Activated CD4-positive, CD25-positive, alpha-beta regulatory T cell treated with anti-CD3 and anti-CD28 coated beads, Interleukin-2, amount 50 U/mL, for 16 hours (primary cell): ENCODE measurements around the gene TRERF1.

Experiments
- DNase-seq: peaks from one replicate; pipeline ENCODE4 v3.0.0-alpha.2; 2020; ENCODE audit warnings: low read depth, low spot score

The TRERF1 gene

GRCh38 chr6:42306439-42307140 is 145.1 kb downstream of the TRERF1 start:
- DNase-seq, result no peak

- no peak for DNase-seq
Measured at GRCh38 chr6:42304053-42304712, 147.5 kb downstream of the TRERF1 start.

DNA sequence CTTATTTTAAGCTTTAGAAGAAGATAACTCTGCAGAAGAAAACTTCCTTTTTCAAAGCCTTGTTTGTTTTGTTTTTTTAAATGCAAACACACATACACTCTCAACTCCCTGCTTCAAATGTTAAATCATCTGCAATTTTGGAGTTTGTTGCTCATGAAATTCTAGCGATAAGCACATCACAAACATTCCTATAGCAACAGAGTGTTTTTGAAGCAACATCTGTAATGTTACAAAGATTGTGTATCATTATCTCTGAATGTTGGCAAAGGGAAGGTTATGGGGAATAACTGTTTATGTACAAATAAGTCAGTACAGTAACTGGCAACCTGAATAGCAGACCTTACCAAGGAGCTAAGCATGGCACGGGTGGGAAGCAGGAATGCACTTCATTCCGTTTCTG is 149.3 kb downstream of the TRERF1 start:
- DNase-seq, result no peak

DNA sequence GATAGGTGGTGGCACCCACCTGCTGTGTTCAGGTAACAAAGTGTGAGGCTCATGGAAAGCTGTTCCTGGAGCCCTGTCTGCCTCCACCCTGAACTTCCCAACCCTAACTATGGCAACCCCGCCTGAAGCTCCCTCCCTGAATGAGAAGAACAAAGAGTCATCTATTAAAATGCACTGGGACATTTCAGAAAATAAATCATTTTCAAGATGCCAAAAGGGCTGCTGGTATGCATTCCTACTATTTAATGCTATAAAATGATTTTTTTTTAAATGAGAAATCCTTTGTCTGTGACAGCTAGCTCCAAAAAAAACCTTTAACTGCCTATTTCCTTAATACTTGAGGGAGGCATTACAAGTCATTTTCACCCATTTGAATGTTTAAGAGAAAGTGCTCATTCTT is 149.7 kb downstream of the TRERF1 start:
- DNase-seq, result no peak

DNA sequence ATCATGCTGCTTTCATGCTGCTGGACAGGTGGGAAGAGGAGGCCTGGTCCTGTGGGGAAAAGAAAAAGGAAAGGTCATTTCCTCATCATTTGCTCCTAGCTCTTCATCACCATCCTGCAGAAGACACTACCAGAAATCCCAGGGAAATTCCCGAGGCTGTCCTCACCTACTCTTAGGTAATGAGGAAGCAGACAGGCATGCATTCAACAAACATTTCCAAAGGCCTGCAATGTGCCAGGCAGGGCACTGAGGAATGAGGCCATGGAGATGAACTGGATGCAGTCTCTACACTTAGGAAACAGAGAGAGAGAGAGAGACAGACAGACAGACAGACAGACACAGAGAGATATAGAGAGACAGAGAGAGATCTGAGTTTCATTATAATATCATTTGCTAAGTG is 151.0 kb downstream of the TRERF1 start:
- no peak for DNase-seq

DNA sequence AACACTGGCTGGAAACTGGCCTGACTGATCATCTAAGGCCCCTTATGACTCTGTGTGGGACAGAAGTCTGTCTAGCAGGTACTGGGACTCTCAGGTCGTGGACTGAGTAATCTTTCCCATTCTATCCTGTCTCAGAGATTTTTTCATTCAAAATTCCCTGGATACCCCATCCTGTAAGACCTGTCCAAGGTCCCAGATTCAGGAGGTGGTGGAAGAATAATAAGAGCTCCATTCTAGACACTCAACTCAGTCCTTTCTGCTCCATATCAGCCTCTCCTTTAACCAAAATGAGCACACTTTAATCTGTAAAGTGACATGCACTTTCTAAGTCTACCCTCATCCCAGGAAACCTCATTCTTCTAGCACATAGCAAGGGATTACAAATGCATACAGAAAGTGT is 151.5 kb downstream of the TRERF1 start:
- DNase-seq, result no peak

DNA sequence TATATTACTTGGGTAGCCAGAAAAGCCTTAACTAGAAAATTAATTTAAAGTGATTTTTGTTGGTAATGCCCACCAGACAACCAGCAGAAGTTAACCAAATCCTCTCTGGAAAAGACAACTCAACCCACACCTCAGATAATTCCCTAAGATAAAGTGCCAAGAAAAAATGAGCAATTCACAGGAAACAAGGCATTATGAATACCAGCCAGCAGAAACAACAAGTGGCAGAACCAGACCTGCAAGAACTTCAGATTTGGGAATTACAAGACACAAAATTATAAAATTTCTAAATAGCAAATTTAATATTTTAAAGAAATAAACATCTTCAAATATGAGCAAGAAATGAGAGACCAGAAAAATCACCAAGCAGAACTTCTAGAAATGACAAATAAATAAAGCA is 154.1 kb downstream of the TRERF1 start:
- DNase-seq, result no peak

DNA sequence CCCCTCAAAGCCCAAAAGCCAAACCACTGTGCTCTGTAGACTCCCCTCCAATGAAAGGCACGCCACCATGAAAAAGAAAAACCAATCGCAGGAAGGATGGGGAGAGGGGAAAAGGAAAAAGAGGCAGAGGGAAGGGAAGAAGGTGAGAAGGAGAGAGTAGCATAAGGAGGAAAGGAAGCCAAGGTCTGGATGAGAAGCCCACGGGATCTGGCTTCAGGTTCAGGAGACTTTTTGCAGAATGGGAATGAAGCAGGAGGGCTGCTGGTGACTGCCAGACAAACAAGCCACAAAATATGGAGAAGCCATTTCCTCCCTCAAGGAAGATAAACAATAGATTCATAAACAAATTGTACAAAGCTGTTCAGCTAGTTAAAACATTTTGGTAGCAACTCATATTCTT is 155.1 kb downstream of the TRERF1 start:
- DNase-seq, result no peak

DNA sequence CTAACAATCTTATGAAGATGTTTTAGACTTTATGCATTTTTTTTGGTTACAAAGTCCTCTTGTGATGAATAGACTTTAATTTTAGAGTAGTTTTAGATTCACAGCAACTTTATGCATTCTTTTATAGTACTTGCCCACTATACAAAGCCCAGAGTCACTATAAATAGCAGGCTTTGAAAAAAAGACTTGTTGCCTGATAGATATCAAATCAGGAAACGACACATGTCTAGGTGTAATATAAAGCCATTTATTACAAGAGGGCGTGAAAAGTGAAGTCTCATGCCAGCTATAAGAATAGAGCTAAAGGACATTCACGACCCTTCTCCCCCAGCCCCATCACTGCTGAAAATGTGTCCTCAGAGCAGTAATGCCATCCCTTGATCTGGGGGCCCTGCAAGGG is 156.0 kb downstream of the TRERF1 start:
- no peak for DNase-seq

DNA sequence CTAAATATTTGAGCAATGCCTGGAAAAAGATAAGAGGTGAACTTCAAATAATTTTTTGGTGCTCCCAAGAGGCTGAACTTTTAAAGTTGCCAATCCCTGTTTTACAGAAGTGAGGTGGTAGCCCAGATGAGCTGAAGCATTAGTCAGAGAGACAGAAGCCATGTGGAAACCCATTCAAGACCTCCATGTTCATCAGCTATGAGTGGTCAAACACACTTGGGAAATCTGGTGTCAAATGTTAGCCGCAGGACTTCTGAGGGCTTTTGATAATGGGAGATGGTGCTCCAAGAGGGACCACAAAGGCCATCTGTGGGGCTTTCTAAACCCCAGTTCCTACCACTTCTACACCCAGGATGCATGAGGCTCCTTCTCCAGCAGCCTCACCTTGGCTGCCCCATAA is 156.5 kb downstream of the TRERF1 start:
- DNase-seq, result no peak

- DNase-seq, result no peak
Measured at GRCh38 chr6:42294759-42295158, 157.0 kb downstream of the TRERF1 start.

DNA sequence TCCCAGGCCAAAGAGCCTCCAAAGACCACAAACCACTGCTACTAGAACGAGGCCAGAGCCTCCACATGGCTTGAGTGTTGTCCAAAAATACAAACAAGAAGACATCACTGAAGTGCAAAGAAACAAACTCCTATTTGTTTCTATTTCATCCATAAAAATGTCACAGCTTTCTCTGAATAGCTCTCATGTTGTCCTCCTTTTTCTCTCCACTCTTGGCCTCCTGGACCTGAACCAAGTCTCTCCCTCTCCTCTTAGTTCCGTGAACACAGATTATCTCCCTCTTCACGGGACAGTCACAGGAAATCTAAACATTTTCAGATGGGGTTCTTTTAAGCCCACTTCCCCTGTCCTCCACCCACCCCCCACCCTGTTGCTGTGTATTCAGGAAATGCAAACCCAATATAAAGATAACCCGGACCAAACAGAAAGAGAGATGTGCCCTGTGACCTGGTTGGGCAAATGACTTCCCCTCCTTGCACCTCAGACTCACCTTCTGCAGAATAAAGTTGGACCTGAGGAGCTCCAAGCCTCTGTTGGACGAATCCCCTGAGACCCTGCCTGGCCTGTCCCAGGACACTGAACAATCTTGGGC is 158.2 kb downstream of the TRERF1 start:
- no peak for DNase-seq

- no peak for DNase-seq
Measured at GRCh38 chr6:42292004-42292740, 159.6 kb downstream of the TRERF1 start.

GRCh38 chr6:42287756-42288155 is 164.0 kb downstream of the TRERF1 start:
- DNase-seq, result no peak

GRCh38 chr6:42281570-42281969 is 170.2 kb downstream of the TRERF1 start:
- DNase-seq, result no peak

GRCh38 chr6:42280966-42281533 is 170.7 kb downstream of the TRERF1 start:
- DNase-seq, result no peak

- DNase-seq, result no peak
Measured at GRCh38 chr6:42279966-42280629, 171.6 kb downstream of the TRERF1 start.

GRCh38 chr6:42279144-42279781 is 172.5 kb downstream of the TRERF1 start:
- DNase-seq, result no peak

DNA sequence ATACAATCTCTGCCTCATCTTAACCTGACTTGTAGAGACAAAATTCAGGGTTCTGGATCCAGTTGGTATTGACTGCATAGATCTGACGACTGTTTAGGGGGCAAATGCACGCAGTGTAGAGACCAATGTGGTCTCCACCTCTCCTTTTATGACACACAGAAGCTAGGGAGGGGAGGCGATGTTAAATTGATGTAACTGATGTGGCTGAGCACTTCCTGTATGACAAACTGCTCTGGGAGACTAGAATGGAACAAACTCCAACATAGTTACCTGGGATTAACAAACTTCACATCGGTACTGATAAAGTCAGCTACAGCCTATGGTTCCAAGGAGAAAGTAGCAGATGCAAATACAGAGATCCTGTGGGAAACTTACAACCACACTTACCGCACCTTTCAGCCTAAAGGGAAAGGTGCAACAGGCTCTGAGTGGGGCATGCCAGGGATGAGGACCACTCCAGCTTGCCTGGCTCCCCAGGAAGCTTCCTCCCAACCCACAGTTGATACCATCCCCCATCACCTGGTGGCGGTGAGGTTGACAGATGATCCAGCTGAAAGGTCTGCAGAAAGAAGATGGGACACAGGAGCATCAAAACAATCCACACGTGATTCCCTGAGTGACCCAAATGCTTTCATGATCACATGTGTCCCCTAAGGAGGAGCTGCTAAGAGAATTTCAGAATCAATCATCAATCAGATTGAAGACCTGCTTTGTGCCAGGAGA is 173.4 kb downstream of the TRERF1 start:
- no peak for DNase-seq
